Measurements from ENCODE around the gene ALG12. TPM values are rescaled to one million over a fixed set of nuclear protein-coding genes. Genes with fewer than 3 reads are reported as not detected.

The ALG12 gene
- total and polyA plus RNA-seq, 2 of the 13 experiments (the other 11 are each of a cell fraction or from before 2014, with no cell fraction given): 7.8 to 15.8 TPM

DNA sequence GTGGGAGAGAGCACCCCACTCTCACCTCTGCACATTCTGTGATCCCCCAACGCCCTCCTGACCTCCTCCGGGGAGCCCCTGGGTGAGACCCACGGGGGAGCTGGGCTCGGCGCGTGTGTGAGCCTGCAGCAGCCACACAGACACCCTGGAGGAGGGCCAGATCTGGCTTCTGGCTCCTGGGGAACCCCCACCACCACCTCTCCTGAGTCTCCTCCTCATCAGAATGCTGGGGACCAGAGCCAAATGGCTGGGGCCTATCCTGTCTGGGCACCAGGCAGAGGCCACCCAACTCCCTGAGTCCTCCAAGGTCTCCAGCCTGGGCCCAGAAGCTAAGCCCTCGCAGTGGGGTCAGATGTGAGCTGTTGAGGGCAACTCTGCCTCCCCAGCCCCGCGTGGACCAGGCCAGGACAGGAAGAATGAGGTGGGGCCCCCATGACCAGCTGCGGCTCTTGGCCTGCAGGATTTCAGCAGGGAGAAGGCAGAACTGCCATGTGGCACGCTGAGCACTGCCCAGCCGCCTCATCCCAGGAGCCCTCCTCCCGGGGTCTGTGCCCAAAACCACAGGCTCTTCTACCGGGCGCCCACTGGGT, 36.8 kb upstream of the ALG12 start (continued):
- TF ChIP-seq, protein P1, sequence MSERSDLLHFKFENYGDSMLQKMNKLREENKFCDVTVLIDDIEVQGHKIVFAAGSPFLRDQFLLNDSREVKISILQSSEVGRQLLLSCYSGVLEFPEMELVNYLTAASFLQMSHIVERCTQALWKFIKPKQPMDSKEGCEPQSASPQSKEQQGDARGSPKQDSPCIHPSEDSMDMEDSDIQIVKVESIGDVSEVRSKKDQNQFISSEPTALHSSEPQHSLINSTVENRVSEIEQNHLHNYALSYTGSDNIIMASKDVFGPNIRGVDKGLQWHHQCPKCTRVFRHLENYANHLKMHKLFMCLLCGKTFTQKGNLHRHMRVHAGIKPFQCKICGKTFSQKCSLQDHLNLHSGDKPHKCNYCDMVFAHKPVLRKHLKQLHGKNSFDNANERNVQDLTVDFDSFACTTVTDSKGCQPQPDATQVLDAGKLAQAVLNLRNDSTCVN (CRISPR knock-in tag; IDR thresholded peaks at IDR 0.05; ENCODE audit: borderline replicate concordance): no peak
- TF ChIP-seq, protein P2, sequence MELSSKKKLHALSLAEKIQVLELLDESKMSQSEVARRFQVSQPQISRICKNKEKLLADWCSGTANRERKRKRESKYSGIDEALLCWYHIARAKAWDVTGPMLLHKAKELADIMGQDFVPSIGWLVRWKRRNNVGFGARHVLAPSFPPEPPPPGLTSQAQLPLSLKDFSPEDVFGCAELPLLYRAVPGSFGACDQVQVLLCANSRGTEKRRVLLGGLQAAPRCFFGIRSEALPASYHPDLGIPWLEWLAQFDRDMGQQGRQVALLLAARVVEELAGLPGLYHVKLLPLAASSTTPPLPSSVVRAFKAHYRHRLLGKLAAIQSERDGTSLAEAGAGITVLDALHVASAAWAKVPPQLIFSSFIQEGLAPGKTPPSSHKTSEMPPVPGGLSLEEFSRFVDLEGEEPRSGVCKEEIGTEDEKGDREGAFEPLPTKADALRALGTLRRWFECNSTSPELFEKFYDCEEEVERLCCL (CRISPR knock-in tag; IDR thresholded peaks at IDR 0.05; ENCODE audit: borderline replicate concordance): no peak
- TF ChIP-seq SOX6 (IDR thresholded peaks at IDR 0.05) (no peak), SOX6 (CRISPR knock-in tag; IDR thresholded peaks at IDR 0.05) (no peak), PHF21A (CRISPR knock-in tag; IDR thresholded peaks at IDR 0.05) (no peak), ZNF280B (CRISPR knock-in tag; IDR thresholded peaks at IDR 0.05; ENCODE audit: borderline replicate concordance) (no peak), GABPA (IDR thresholded peaks at IDR 0.05; ENCODE audit: low read depth, low read length) (no peak), GABPA (CRISPR knock-in tag; IDR thresholded peaks at IDR 0.05; ENCODE audit: low read depth) (no peak), ZBTB33 (CRISPR knock-in tag; IDR thresholded peaks at IDR 0.05) (no peak), ZNF530 (CRISPR knock-in tag; IDR thresholded peaks at IDR 0.05; ENCODE audit: low read depth) (no peak), ZNF460 (CRISPR knock-in tag; IDR thresholded peaks at IDR 0.05; ENCODE audit: borderline replicate concordance) (no peak), ADNP (CRISPR knock-in tag; IDR thresholded peaks at IDR 0.05) (no peak)
- TF ChIP-seq, protein P3, sequence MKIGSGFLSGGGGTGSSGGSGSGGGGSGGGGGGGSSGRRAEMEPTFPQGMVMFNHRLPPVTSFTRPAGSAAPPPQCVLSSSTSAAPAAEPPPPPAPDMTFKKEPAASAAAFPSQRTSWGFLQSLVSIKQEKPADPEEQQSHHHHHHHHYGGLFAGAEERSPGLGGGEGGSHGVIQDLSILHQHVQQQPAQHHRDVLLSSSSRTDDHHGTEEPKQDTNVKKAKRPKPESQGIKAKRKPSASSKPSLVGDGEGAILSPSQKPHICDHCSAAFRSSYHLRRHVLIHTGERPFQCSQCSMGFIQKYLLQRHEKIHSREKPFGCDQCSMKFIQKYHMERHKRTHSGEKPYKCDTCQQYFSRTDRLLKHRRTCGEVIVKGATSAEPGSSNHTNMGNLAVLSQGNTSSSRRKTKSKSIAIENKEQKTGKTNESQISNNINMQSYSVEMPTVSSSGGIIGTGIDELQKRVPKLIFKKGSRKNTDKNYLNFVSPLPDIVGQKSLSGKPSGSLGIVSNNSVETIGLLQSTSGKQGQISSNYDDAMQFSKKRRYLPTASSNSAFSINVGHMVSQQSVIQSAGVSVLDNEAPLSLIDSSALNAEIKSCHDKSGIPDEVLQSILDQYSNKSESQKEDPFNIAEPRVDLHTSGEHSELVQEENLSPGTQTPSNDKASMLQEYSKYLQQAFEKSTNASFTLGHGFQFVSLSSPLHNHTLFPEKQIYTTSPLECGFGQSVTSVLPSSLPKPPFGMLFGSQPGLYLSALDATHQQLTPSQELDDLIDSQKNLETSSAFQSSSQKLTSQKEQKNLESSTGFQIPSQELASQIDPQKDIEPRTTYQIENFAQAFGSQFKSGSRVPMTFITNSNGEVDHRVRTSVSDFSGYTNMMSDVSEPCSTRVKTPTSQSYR (CRISPR knock-in tag; IDR thresholded peaks at IDR 0.05; ENCODE audit: borderline replicate concordance): no peak
- TF ChIP-seq, protein P4, sequence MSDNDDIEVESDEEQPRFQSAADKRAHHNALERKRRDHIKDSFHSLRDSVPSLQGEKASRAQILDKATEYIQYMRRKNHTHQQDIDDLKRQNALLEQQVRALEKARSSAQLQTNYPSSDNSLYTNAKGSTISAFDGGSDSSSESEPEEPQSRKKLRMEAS (IDR thresholded peaks at IDR 0.05): peak; percentile 72
- TF ChIP-seq, protein P5, sequence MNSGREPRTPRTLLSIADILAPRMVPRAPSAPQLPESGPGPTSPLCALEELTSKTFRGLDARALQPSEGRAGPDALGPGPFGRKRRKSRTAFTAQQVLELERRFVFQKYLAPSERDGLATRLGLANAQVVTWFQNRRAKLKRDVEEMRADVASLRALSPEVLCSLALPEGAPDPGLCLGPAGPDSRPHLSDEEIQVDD (CRISPR knock-in tag; IDR thresholded peaks at IDR 0.05; ENCODE audit: borderline replicate concordance): no peak; the same call in 1 of the 2 replicates
